B cell (primary cell): ENCODE data around the gene UBE2L5. TPM values are rescaled to one million over a fixed set of nuclear protein-coding genes. Genes with fewer than 3 reads are reported as not detected.

Experiments used
- ATAC-seq: fragments of 200-7000 bp; cut with Tn5 transposase; one replicate; pipeline ENCODE4 v1.10.0; 2021; ENCODE audit warnings: low read depth, mild to moderate bottlenecking, moderate number of reproducible peaks, moderate library complexity
- CTCF ChIA-PET: fragments of 350-600 bp; sonication (Branson Sonifier 250); formaldehyde crosslinking; loops from one replicate; lab custom pipeline; 2021; ENCODE audit warnings: antibody characterized with exemption, inconsistent platforms; lab: Charles Lee
- POLR2A ChIA-PET: fragments of 350-600 bp; sonication (Branson Sonifier 250); formaldehyde crosslinking; loops from one replicate; lab custom pipeline; 2021; ENCODE audit warnings: antibody characterized with exemption; lab: Charles Lee
- DNase-seq: peaks from one replicate; pipeline ENCODE4 v3.0.0; 2013
- H2AFZ ChIP-seq: 2 replicates; pipeline ENCODE4 v1.6.1; 2012; ENCODE audit warnings: mild to moderate bottlenecking, low read depth, low read length; ENCODE audit not compliant: insufficient read depth, poor library complexity, severe bottlenecking
- H3K27ac ChIP-seq, 2 donors: 1 replicate in 1 of 2; 2 replicates in 1 of 2; pipeline ENCODE4 v1.5.1; 2012 to 2013; ENCODE audit warnings: low read length in 2 of 2, mild to moderate bottlenecking in 2 of 2, moderate library complexity in 1 of 2
- H3K27me3 ChIP-seq, 4 experiments: fragments of 200-600 bp in 1 of 4; sonication (generic) in 1 of 4; replicated peaks in 1 of 4; 1 replicate in 2 of 4; 2 replicates in 2 of 4; pipeline versions ENCODE4 v1.6.1 to v1.7.0; 2013 to 2016; ENCODE audit warnings: low read length in 3 of 4, mild to moderate bottlenecking in 2 of 4, mixed read lengths in 1 of 4, moderate library complexity in 1 of 4; ENCODE audit not compliant: insufficient read depth in 4 of 4, control insufficient read depth in 3 of 4; ENCODE audit errors: control extremely low read depth in 1 of 4
- H3K36me3 ChIP-seq, 2 experiments: replicated peaks in 1 of 2; 1 replicate in 1 of 2; 2 replicates in 1 of 2; pipeline versions ENCODE4 v1.6.1 to v1.7.1; 2013; ENCODE audit warnings: low read length in 1 of 2; ENCODE audit not compliant: insufficient read depth in 2 of 2, control insufficient read depth in 1 of 2; ENCODE audit errors: control extremely low read depth in 1 of 2, extremely low read depth in 1 of 2
- H3K4me1 ChIP-seq, 2 donors: fragments of 200-600 bp in 1 of 2; sonication (generic) in 1 of 2; 1 replicate in 1 of 2; 2 replicates in 1 of 2; pipeline versions ENCODE4 v1.5.1 to v1.6.1; 2013 to 2017; ENCODE audit warnings: low read length in 2 of 2; ENCODE audit not compliant: control insufficient read depth in 2 of 2, insufficient read depth in 2 of 2
- H3K4me2 ChIP-seq: replicated peaks from 2 replicates; pipeline ENCODE3; 2012; ENCODE audit warnings: mild to moderate bottlenecking, low read depth, low read length; ENCODE audit not compliant: poor library complexity, severe bottlenecking
- H3K4me3 ChIP-seq, 5 experiments: fragments of 200-600 bp in 1 of 5; sonication (generic) in 1 of 5; 1 replicate in 3 of 5; 2 replicates in 2 of 5; pipeline versions ENCODE4 v1.5.1 to v1.7.0; 2011 to 2016; ENCODE audit warnings: low read length in 4 of 5, mild to moderate bottlenecking in 4 of 5, low read depth in 2 of 5, control low read depth in 1 of 5, moderate library complexity in 1 of 5; ENCODE audit not compliant: insufficient read depth in 1 of 5; ENCODE audit errors: control extremely low read depth in 1 of 5, extremely low read depth in 1 of 5
- H3K79me2 ChIP-seq: fragments of 200-600 bp; sonication (generic); one replicate; pipeline ENCODE4 v1.6.0; 2016; ENCODE audit warnings: low read length; ENCODE audit not compliant: control insufficient read depth, insufficient read depth
- H3K9ac ChIP-seq: fragments of 200-600 bp; sonication (generic); 2 replicates; pipeline ENCODE4 v1.6.1; 2017; ENCODE audit warnings: mild to moderate bottlenecking, low read length, moderate library complexity
- H3K9me3 ChIP-seq, 3 donors: one replicate each; pipeline versions ENCODE4 v1.6.1 to v1.7.1; 2013; ENCODE audit warnings: low read length in 2 of 3; ENCODE audit not compliant: control insufficient read depth in 2 of 3, insufficient read depth in 1 of 3; ENCODE audit errors: control extremely low read depth in 1 of 3
- H4K20me1 ChIP-seq: 2 replicates; pipeline ENCODE4 v1.6.0; 2012; ENCODE audit warnings: mild to moderate bottlenecking, low read length; ENCODE audit not compliant: insufficient read depth, control insufficient read depth, poor library complexity, severe bottlenecking
- H3K27ac Mint-ChIP-seq: one replicate; pipeline ENCODE4 v1.8.0; 2021; ENCODE audit warnings: mixed read lengths
- H3K27me3 Mint-ChIP-seq: one replicate; pipeline ENCODE4 v1.8.0; 2021; ENCODE audit warnings: mixed read lengths
- H3K4me1 Mint-ChIP-seq: one replicate; pipeline ENCODE4 v1.8.0; 2021; ENCODE audit warnings: mixed read lengths
- H3K4me3 Mint-ChIP-seq: one replicate; pipeline ENCODE4 v1.8.0; 2021; ENCODE audit warnings: mixed read lengths
- H3K9me3 Mint-ChIP-seq: one replicate; pipeline ENCODE4 v1.8.0; 2022; ENCODE audit warnings: mixed read lengths; ENCODE audit not compliant: insufficient read depth
- CTCF ChIP-seq: fragments of 200-600 bp; IDR thresholded peaks from one replicate; pipeline ENCODE4 v1.8.0; 2022; ENCODE audit warnings: antibody characterized with exemption, mild to moderate bottlenecking
- EZH2 ChIP-seq: IDR thresholded peaks from 2 replicates; pipeline ENCODE4 v1.6.1; 2012; ENCODE audit warnings: borderline replicate concordance, low read depth, mild to moderate bottlenecking, moderate library complexity, low read length; ENCODE audit not compliant: insufficient read depth, poor library complexity, severe bottlenecking
- WGBS: methylation state at CpG from one replicate; pipeline ENCODE4 v1.1.5; 2013; ENCODE audit warnings: missing lambda C conversion rate; ENCODE audit not compliant: insufficient coverage; 5-methylcytosine and 5-hydroxymethylcytosine counted together
- intact Hi-C: fragments of 100-400 bp; cut with micrococcal nuclease; formaldehyde crosslinking; loops from one replicate; pipeline ENCODE4 v1.10.0; 2022
- polyA plus RNA-seq: library from polyadenylated mRNA; depleted of rRNA; stranded (reverse); fragments of >200 nt; gene quantifications from 2 replicates; pipeline ENCODE4 v1.2.3, GENCODE V29; 2012
- total RNA-seq, 2 donors: library from RNA; stranded (reverse); fragments of 120-200 nt in 1 of 2; gene quantifications; 1 replicate in 1 of 2; 2 replicates in 1 of 2; pipeline versions ENCODE4 v1.2.3 to v1.2.4, GENCODE V29; 2013 to 2022

The UBE2L5 gene
- total and polyA plus RNA-seq, 2 donors (not counting 1 experiment from before 2014, with no cell fraction given): 0.16 to 0.57 TPM

GRCh38 chr13:30403456-30403855 lies 18.8 kb upstream of the UBE2L5 start:
- TF ChIP-seq CTCF: no peak
- no peak for TF ChIP-seq EZH2

GRCh38 chr13:30404207-30404606 lies 18.1 kb upstream of the UBE2L5 start:
- 100% methylated on average over 2 of the region's 5 CpGs for WGBS
- Histone ChIP-seq H3K4me3 (no peak overlapping the region), H4K20me1 (no peaks in the 10 kb centered on the region), H3K4me1 (peaks cover 10 to 22% of the 10 kb centered on the region in 2 donors), H3K36me3 (no peaks in the 10 kb centered on the region), H3K4me2 (no peak overlapping the region), H2AFZ (no peak overlapping the region), H3K27me3 (no peaks in the 10 kb centered on the region), H3K9me3 (no peaks in the 10 kb centered on the region), H3K79me2 (no peaks in the 10 kb centered on the region), H3K27ac (no peak overlapping the region), H3K9ac (no peak overlapping the region)
- ATAC-seq (no peak), DNase-seq (no peak)
- ChIA-PET CTCF (interaction anchor here (0.9 to 6.9 kb wide), 7 partner anchors 13 to 58 kb away, joined by 3 to 47 read pairs (median 25); no protein-coding TSS in a partner anchor), POLR2A (interaction anchor here (0.6 to 0.7 kb wide), 2 partner anchors 26 to 51 kb away, joined by 4 to 5 read pairs; no protein-coding TSS in a partner anchor)
- H3K4me1 Mint-ChIP-seq: peaks cover 15% of the 10 kb centered on the region
- H3K27ac Mint-ChIP-seq: no peak overlapping the region
- no peak overlapping the region for H3K4me3 Mint-ChIP-seq
- intact Hi-C loops: no loop called here
- no peaks in the 10 kb centered on the region for H3K27me3 Mint-ChIP-seq
- TF ChIP-seq EZH2 (no peak), CTCF (no peak)
- no peaks in the 10 kb centered on the region for H3K9me3 Mint-ChIP-seq

More at GRCh38 chr13:30403456-30403855, 18.8 kb upstream of the UBE2L5 start:
- DNase-seq (no peak), ATAC-seq (no peak)
- Histone ChIP-seq H3K4me1 (peaks cover 3 to 14% of the 10 kb centered on the region in 2 donors), H4K20me1 (no peaks in the 10 kb centered on the region), H3K79me2 (no peaks in the 10 kb centered on the region), H2AFZ (no peak overlapping the region), H3K27ac (no peak overlapping the region), H3K36me3 (no peaks in the 10 kb centered on the region), H3K9me3 (no peaks in the 10 kb centered on the region), H3K4me2 (no peak overlapping the region), H3K9ac (no peak overlapping the region), H3K4me3 (no peak overlapping the region), H3K27me3 (no peaks in the 10 kb centered on the region)
- H3K4me3 Mint-ChIP-seq: no peak overlapping the region
- WGBS: no CpG with 5 or more reads among the region's 6 CpGs
- ChIA-PET POLR2A (interaction anchor here (0.7 kb wide), 1 partner anchor 17 kb away, joined by 8 read pairs; no protein-coding TSS in a partner anchor), CTCF (no interaction called here)
- H3K27me3 Mint-ChIP-seq: no peaks in the 10 kb centered on the region
- intact Hi-C loops: no loop called here
- H3K9me3 Mint-ChIP-seq: no peaks in the 10 kb centered on the region
- peaks cover 13% of the 10 kb centered on the region for H3K4me1 Mint-ChIP-seq
- H3K27ac Mint-ChIP-seq: no peak overlapping the region
